GM19023 (cell line): Measurements from ENCODE around the gene TTF1.
A peak's percentile ranks its signal among the peaks of the same experiment; 100 is the strongest.
"Not testable (repeated sequence)": the region's sequence is repeated elsewhere in the genome, so short reads cannot be mapped to it uniquely, and the experiment has no call there.

ENCODE experiments used
- ATAC-seq: cut with Tn5 transposase; IDR thresholded peaks from one replicate; pipeline ENCODE4 v1.9.1; 2021; ENCODE audit warnings: mild to moderate bottlenecking, moderate library complexity; ENCODE audit not compliant: unreplicated experiment

The TTF1 gene

GRCh38 chr9:132414731-132415130 lies 8.1 kb upstream of the TTF1 start:
- ATAC-seq = no peak

- no peak for ATAC-seq
Measured at GRCh38 chr9:132413926-132414325, 7.3 kb upstream of the TTF1 start.

- no peak for ATAC-seq
Measured at GRCh38 chr9:132412089-132412488, 5.4 kb upstream of the TTF1 start.

- ATAC-seq = no peak
Measured at GRCh38 chr9:132411091-132411508, 4.5 kb upstream of the TTF1 start.

DNA sequence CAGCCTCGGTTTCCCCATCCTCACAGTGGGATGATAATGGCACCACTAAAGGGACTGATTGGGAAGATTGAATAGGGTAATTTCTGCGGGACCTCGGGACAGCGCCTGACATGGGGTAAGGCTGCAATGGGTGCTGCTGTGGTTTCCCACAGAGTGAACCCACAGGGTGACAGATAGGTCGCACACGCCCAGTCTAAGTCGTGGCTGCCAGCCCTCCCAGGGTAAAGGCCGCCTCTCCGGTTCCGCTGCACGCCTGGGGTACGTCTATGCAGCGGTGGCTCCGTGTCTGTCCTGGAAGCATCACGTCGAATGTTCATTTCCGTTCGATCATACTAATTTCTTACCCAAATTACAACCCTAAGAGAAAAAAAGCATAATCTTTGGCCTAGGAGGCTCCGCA lies 4.0 kb upstream of the TTF1 start:
- no peak for ATAC-seq

DNA sequence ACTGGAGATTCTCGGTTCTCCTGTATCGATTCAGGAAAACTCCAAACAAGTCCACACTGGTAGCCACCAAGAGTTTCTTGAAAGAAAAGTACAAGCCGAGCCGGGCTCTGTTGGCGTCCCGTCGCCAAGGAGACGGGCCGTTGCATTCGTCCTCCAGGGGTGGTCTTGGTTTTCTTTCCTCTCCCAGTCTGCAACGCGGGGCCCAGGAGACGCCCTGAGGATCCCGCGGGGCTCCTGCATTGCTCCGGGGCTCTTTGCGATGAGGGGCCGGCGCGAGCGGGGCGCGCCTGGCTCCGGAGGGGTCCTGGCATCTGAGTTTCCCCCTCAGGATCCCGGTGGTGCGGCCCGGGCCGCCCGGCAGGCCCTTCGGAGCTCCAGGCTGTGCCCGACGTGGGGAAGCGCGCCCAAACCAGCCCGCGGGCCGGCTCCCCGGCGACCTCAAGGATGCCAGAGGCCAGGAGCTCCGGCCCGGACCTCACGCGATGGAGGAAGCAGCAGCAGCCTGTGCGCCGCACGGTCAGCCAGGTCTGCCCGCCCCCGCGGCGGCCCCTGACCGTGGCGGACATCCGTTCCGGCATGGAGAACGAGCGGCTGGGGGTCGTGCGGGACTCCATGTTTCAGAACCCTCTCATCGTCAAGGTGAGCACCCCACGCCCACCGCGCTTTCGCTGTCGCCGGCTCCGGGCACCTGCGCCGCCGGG lies 3.3 kb upstream of the TTF1 start, which contains the start of gene CFAP77:
Gene CFAP77 (plus strand): TSS at position 384 of the 701 bp plus-strand sequence. CDS start 61 bp downstream, at position 445.
- no peak for ATAC-seq

GRCh38 chr9:132408521-132408920 lies 1.9 kb upstream of the TTF1 start:
- no peak for ATAC-seq

- no peak for ATAC-seq
Measured at GRCh38 chr9:132407196-132407595, 556 bp upstream of the TTF1 start.

DNA sequence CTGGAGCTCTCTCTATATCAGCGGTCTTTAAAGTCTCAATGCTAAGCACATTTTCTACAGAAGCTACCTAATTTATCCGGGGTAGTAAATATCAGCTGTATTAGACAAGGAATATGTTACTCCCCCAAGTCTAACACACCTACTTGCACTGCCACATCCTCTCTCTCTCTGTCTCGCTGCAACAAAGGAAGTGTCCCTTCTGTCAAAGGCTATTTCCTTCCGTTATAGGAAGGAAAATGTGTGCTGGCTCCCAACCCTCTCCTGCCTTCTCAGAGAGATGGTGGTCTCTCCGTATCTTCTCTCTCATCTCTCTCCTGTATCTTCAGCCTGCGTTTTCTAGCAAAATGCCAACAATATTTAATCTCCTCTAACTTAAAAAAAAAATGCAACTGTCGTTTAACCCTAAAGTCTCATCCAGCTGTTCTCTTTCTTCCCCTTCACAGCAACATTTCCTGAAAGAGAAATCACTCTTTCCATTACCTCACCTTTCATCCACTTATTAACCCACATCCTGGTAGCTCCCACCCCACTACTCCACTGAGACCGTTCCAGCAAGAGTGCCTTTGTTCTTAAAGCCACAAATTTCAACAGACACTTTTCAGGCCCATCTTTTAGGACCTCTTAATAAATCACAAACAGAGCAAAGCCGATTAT lies 2.3 kb downstream of the TTF1 start:
- ATAC-seq = no peak

DNA sequence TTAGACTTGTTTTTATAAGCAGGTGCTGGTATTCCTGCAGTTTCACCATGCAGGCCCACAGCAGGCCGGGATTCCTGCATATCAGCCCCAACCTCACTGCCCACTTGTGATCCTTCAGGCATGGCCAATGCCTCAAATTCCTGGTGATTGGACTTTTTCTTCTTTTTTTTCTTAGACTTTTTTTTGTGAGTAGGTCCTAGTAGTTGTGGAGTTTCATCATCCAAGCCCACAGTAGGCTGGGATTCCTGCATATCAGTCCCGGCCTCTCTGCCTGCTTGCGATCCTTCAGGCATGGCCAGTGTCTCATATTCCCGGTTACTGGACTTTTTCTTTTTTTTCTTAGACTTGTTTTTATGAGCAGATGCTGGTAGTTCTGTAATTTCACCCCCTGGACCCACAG lies 4.8 kb downstream of the TTF1 start:
- ATAC-seq = no peak

DNA sequence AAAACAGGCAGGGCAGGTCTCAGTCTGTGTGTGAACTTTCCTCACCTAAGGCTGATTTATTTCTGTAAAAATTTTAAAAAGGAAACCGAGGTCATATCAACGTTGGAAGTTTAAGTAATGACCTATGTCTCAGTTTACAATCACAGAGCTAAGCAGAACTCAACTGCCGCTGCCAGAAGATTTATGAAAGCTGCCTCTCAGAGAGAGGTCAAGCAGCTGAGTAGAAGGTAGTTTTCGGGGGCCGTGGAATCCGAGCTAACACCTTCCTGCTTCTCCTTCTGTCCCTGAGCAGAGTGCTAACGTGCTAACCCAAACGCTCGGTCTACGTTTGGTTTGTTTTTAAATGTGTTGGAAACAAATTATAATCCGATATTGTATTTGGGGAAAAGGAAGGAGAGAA lies 11.1 kb downstream of the TTF1 start:
- no peak for ATAC-seq

- no peak for ATAC-seq
Measured at GRCh38 chr9:132391449-132391848, 15.2 kb downstream of the TTF1 start.

DNA sequence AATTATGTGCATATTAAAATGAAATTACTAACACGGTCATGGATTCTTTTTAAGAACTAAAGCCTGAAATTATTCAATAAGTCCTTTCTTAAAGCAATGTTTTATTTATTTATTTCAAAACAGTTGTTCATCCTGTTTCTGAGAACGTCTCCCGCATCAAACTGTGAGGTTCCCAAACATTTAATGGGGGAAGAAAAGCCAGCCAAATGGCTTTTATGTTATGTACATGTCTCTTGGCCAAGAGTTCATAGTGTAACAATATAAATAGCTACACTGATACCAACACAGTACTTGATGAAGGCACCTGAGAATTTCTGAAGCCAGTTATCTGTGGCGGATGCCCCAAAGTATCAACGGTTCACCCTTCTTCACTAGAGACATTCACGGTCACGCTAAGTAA lies 15.7 kb downstream of the TTF1 start:
- no peak for ATAC-seq

GRCh38 chr9:132387133-132387532 lies 19.5 kb downstream of the TTF1 start:
- ATAC-seq = no peak

DNA sequence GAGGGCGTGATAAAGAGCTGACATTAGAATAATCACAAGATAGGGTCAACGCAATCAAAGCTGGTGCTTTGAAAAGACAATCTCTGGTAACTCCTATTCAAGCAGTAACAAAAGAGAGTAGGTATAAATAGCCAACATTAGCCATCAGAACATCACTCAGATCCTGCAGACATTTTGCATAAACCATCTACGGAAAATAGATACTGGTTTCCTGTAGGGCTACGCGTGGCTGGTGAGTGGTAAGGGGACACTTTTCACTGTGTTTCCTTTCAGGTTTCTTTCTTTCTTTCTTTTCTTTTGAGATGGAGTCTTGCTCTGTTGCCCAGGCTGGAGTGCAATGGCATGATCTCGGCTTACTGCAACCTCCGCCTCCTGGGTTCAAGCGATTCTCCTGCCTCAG lies 22.3 kb downstream of the TTF1 start:
- peak; percentile 45 for ATAC-seq

GRCh38 chr9:132383462-132383883 lies 23.2 kb downstream of the TTF1 start:
- no peak for ATAC-seq

DNA sequence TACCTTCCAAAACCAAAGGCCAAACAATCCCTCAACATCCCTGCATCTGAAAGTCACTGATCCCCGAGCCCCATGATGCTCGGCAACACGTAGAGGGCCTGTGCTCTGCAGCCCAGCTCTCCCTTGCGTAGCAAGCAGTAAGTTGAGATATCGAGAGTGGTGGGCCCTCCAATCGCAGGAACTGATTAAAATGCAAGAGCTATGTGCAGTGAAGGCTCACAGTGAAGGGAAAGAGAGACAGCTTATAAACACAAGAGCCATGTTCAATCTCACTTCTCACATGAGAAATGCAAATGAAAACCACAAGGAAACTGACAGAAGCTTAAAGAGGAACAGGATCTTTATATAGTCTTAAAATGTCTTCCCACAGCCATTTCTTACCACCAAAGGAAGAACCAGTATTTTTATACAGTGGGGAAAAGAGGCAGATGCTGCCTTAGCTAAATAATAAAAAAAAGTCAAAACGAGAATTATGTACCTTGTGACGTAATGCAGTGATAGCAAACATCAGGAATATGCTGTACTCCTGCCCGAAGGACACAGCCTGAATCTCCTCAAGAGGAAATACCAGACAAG lies 24.6 kb downstream of the TTF1 start:
- ATAC-seq = peak; percentile 58

GRCh38 chr9:132378416-132378815 lies 28.2 kb downstream of the TTF1 start:
- ATAC-seq = not testable (repeated sequence)

GRCh38 chr9:132377769-132378168 lies 28.9 kb downstream of the TTF1 start:
- ATAC-seq = not testable (repeated sequence)

DNA sequence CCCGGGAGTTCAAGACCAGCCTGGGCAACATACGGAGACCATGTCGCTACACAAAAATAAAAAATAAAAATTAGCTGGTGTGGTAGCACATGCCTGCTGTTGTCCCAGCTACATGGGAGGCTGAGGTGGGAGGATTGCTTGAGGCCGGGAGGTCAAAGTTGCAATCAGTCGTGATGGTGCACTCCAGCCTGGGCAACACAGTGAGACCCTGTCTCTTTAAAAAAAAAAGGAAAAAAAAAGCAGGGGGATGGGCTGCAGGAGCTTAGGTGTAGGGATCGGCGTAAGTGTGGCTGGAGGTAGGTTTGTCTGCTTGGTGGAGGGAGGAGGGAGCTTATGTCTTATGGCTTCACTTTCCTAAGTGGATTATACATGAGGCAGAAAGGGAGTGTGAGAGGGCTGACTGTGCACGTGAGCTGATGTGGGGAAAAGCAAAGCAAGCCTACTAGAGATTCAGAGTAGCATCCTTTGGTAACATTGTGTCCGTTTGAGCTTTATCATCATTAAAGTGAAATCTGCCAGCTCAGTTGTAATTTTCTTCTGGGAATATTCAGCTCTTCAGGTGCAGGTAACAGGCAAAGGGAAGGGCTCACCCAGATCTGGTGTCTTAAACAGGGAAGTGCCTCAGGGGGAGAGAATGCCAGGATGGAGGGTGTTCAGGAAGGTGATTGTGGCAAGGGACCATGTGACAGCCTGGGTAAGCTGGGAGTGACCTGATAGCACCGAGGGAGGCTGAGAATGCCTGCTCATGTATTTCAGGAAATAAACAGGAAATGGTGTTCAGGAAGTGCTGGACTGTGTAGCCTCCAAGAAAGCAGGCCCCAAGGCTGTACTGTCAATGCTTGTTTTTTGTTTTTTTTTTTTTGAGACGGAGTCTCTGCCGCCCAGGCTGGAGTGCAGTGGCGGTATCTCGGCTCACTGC lies 34.2 kb downstream of the TTF1 start:
- no peak for ATAC-seq

GRCh38 chr9:132370592-132370991 lies 36.0 kb downstream of the TTF1 start:
- ATAC-seq = no peak
